Mesendoderm (in vitro differentiated cells): ENCODE measurements around the gene RTN4.
A peak's percentile ranks its signal among the peaks of the same experiment; 100 is the strongest.
"Not testable (repeated sequence)": the region's sequence is repeated elsewhere in the genome, so short reads cannot be mapped to it uniquely, and the experiment has no call there.

ENCODE experiments used
- DNase-seq: peaks from one replicate; pipeline ENCODE4 v3.0.0; 2013
- H2AK5ac ChIP-seq: 2 replicates; pipeline ENCODE4 v1.6.1; 2013; ENCODE audit warnings: low read length, inconsistent platforms
- H2BK120ac ChIP-seq: 2 replicates; pipeline ENCODE4 v1.6.1; 2013; ENCODE audit warnings: low read depth, mild to moderate bottlenecking, low read length, moderate library complexity, mixed read lengths
- H2BK15ac ChIP-seq: replicated peaks from 2 replicates; pipeline ENCODE4 v1.6.1; 2013; ENCODE audit warnings: low read depth, mild to moderate bottlenecking, moderate library complexity
- H2BK5ac ChIP-seq: 2 replicates; pipeline ENCODE4 v1.6.1; 2013; ENCODE audit warnings: low read length, inconsistent platforms
- H3K18ac ChIP-seq: 2 replicates; pipeline ENCODE4 v1.6.1; 2013; ENCODE audit warnings: mild to moderate bottlenecking, low read length, mixed read lengths
- H3K23ac ChIP-seq: one replicate; pipeline ENCODE4 v1.6.1; 2013; ENCODE audit warnings: low read length
- H3K27ac ChIP-seq: 2 replicates; pipeline ENCODE4 v1.5.1; 2013; ENCODE audit warnings: low read depth, mild to moderate bottlenecking, inconsistent platforms, low read length, moderate library complexity
- H3K27me3 ChIP-seq: 2 replicates; pipeline ENCODE4 v1.6.1; 2013; ENCODE audit warnings: low read length, control low read depth, mild to moderate bottlenecking, inconsistent platforms; ENCODE audit not compliant: insufficient read depth, poor library complexity
- H3K36me3 ChIP-seq: 2 replicates; pipeline ENCODE4 v1.6.1; 2013; ENCODE audit warnings: low read length, inconsistent platforms; ENCODE audit not compliant: control insufficient read depth, insufficient read depth
- H3K4ac ChIP-seq: one replicate; pipeline ENCODE4 v1.6.1; 2013; ENCODE audit warnings: low read depth, mild to moderate bottlenecking, low read length, moderate library complexity
- H3K4me1 ChIP-seq: 2 replicates; pipeline ENCODE4 v1.6.1; 2013; ENCODE audit warnings: low read depth, low read length, inconsistent platforms; ENCODE audit not compliant: control insufficient read depth
- H3K4me2 ChIP-seq: 2 replicates; pipeline ENCODE4 v1.6.1; 2013; ENCODE audit warnings: low read length
- H3K4me3 ChIP-seq: 2 replicates; pipeline ENCODE4 v1.5.1; 2013; ENCODE audit warnings: mild to moderate bottlenecking, low read length
- H3K56ac ChIP-seq: one replicate; pipeline ENCODE4 v1.6.1; 2013; ENCODE audit warnings: low read length
- H3K79me1 ChIP-seq: 2 replicates; pipeline ENCODE4 v1.6.1; 2013; ENCODE audit warnings: low read length, inconsistent platforms
- H3K79me2 ChIP-seq: 2 replicates; pipeline ENCODE4 v1.6.1; 2013; ENCODE audit warnings: mild to moderate bottlenecking, low read length; ENCODE audit not compliant: control insufficient read depth, insufficient read depth
- H3K9ac ChIP-seq: 2 replicates; pipeline ENCODE4 v1.6.1; 2013; ENCODE audit warnings: low read length, inconsistent platforms
- H4K5ac ChIP-seq: one replicate; pipeline ENCODE4 v1.6.1; 2013; ENCODE audit warnings: low read length
- H4K8ac ChIP-seq: one replicate; pipeline ENCODE4 v1.6.1; 2013; ENCODE audit warnings: low read depth, mild to moderate bottlenecking, control low read depth, low read length, moderate library complexity
- WGBS: extraction: QIAGEN DNeasy Blood & Tissue Kit; methylation state at CpG from one replicate; pipeline ENCODE4 v1.1.7; 2013; ENCODE audit warnings: low lambda C conversion rate, missing lambda C conversion rate; ENCODE audit not compliant: insufficient coverage; ENCODE audit errors: extremely low coverage; 5-methylcytosine and 5-hydroxymethylcytosine counted together

The RTN4 gene

GRCh38 chr2:55056024-55056521 is 5.8 kb upstream of the RTN4 start:
- H3K27ac ChIP-seq, result no peak overlapping the region

GRCh38 chr2:55054106-55054875 is 4.0 kb upstream of the RTN4 start:
- Histone ChIP-seq H3K23ac (no peak overlapping the region), H3K4ac (no peak overlapping the region), H3K4me2 (no peak overlapping the region), H2AK5ac (no peak overlapping the region), H3K27ac (no peak overlapping the region), H3K79me1 (no peaks in the 10 kb centered on the region), H4K5ac (no peak overlapping the region), H3K4me1 (no peaks in the 10 kb centered on the region), H3K79me2 (peaks cover 8% of the 10 kb centered on the region), H3K27me3 (no peaks in the 10 kb centered on the region), H2BK120ac (no peak overlapping the region), H3K9ac (no peak overlapping the region), H2BK15ac (no peak overlapping the region), H2BK5ac (no peak overlapping the region), H3K56ac (no peak overlapping the region), H3K4me3 (no peak overlapping the region), H3K36me3 (no peaks in the 10 kb centered on the region), H4K8ac (no peak overlapping the region), H3K18ac (no peak overlapping the region)
- no CpG with 5 or more reads among the region's 7 CpGs for WGBS
- DNase-seq, result no peak

More at GRCh38 chr2:55056024-55056521, 5.8 kb upstream of the RTN4 start:
- no peak overlapping the region for H3K4me2 ChIP-seq
- no peak overlapping the region for H4K5ac ChIP-seq
- H3K4me1 ChIP-seq, result no peaks in the 10 kb centered on the region
- H3K4me3 ChIP-seq, result no peak overlapping the region
- no peak overlapping the region for H4K8ac ChIP-seq
- no peaks in the 10 kb centered on the region for H3K36me3 ChIP-seq
- no peak overlapping the region for H2BK5ac ChIP-seq
- H3K56ac ChIP-seq, result no peak overlapping the region
- no peaks in the 10 kb centered on the region for H3K79me1 ChIP-seq
- H2BK120ac ChIP-seq, result no peak overlapping the region
- no peaks in the 10 kb centered on the region for H3K79me2 ChIP-seq
- H3K4ac ChIP-seq, result no peak overlapping the region
- peak; percentile 75 for DNase-seq
- H3K9ac ChIP-seq, result no peak overlapping the region
- H3K23ac ChIP-seq, result no peak overlapping the region
- no peak overlapping the region for H2BK15ac ChIP-seq
- H2AK5ac ChIP-seq, result no peak overlapping the region
- no peaks in the 10 kb centered on the region for H3K27me3 ChIP-seq
- no peak overlapping the region for H3K18ac ChIP-seq
- WGBS, result no CpG with 5 or more reads among the region's 9 CpGs

GRCh38 chr2:55053225-55053624 is 3.0 kb upstream of the RTN4 start:
- H3K4me2 ChIP-seq, H4K8ac ChIP-seq, H3K56ac ChIP-seq, H3K4ac ChIP-seq, H2BK120ac ChIP-seq, H3K9ac ChIP-seq, H3K27me3 ChIP-seq, H3K27ac ChIP-seq, H3K4me3 ChIP-seq, H3K79me1 ChIP-seq, H2AK5ac ChIP-seq, H2BK5ac ChIP-seq, H3K18ac ChIP-seq, DNase-seq, H3K23ac ChIP-seq, H4K5ac ChIP-seq, H3K36me3 ChIP-seq, H2BK15ac ChIP-seq, H3K4me1 ChIP-seq: not testable (repeated sequence)
- H3K79me2 ChIP-seq, result peaks cover 17% of the 10 kb centered on the region
- no CpG with 5 or more reads among the region's 4 CpGs for WGBS

- 100% methylated on average over 1 of the region's 7 CpGs for WGBS
- no peak overlapping the region for H2BK120ac ChIP-seq
- no peak overlapping the region for H3K4me3 ChIP-seq
- no peak overlapping the region for H2BK5ac ChIP-seq
- no peaks in the 10 kb centered on the region for H3K36me3 ChIP-seq
- no peak overlapping the region for H3K4me2 ChIP-seq
- no peak overlapping the region for H3K18ac ChIP-seq
- H2BK15ac ChIP-seq, result no peak overlapping the region
- no peak overlapping the region for H3K9ac ChIP-seq
- H3K27ac ChIP-seq, result no peak overlapping the region
- DNase-seq, result no peak
- H3K23ac ChIP-seq, result no peak overlapping the region
- H3K79me1 ChIP-seq, result no peaks in the 10 kb centered on the region
- H4K5ac ChIP-seq, result no peak overlapping the region
- no peak overlapping the region for H3K4ac ChIP-seq
- H3K56ac ChIP-seq, result no peak overlapping the region
- no peak overlapping the region for H4K8ac ChIP-seq
- no peaks in the 10 kb centered on the region for H3K4me1 ChIP-seq
- H3K79me2 ChIP-seq, result peaks cover 25% of the 10 kb centered on the region
- no peaks in the 10 kb centered on the region for H3K27me3 ChIP-seq
- no peak overlapping the region for H2AK5ac ChIP-seq
These were observed 2.1 kb upstream of the RTN4 start for GRCh38 chr2:55052129-55053061.

GRCh38 chr2:55051026-55051866 is 995 bp upstream of the RTN4 start:
- Histone ChIP-seq H3K79me1 (no peaks in the 10 kb centered on the region), H2BK5ac (peak overlapping the region; percentile 94), H2BK15ac (peak overlapping the region; percentile 89), H3K9ac (peak overlapping the region; percentile 89), H3K79me2 (peaks cover 35% of the 10 kb centered on the region), H4K5ac (peak overlapping the region; percentile 72), H3K23ac (no peak overlapping the region), H2BK120ac (no peak overlapping the region), H3K56ac (peak overlapping the region; percentile 90), H4K8ac (no peak overlapping the region), H3K36me3 (no peaks in the 10 kb centered on the region), H3K18ac (peak overlapping the region; percentile 92), H3K27ac (peak overlapping the region; percentile 97), H3K4me1 (peaks cover 5% of the 10 kb centered on the region), H3K4me2 (peak overlapping the region; percentile 58), H2AK5ac (no peak overlapping the region), H3K27me3 (no peaks in the 10 kb centered on the region), H3K4me3 (peak overlapping the region; percentile 32), H3K4ac (peak overlapping the region; percentile 95)
- WGBS, result no CpG with 5 or more reads among the region's 9 CpGs
- DNase-seq, result peak; percentile 97
